Testis (tissue), 3 donors: ENCODE measurements around the gene MCM7. TPM values are rescaled to one million over a fixed set of nuclear protein-coding genes. Genes with fewer than 3 reads are reported as not detected.
A peak's percentile ranks its signal among the peaks of the same experiment; 100 is the strongest.

ENCODE experiments used
- DNase-seq: peaks from one replicate; pipeline ENCODE4 v3.0.0-alpha.2; 2019
- H3K27ac ChIP-seq, 2 donors: fragments of 200-600 bp; sonication (generic); one replicate each; pipeline ENCODE4 v1.5.1; 2019
- H3K27me3 ChIP-seq: fragments of 200-600 bp; sonication (generic); one replicate; pipeline ENCODE4 v1.5.1; 2019
- H3K36me3 ChIP-seq: fragments of 200-600 bp; sonication (generic); one replicate; pipeline ENCODE4 v1.5.1; 2017; ENCODE audit warnings: low read depth; ENCODE audit errors: missing control alignments
- H3K4me1 ChIP-seq: fragments of 200-600 bp; sonication (generic); one replicate; pipeline ENCODE4 v1.5.1; 2019
- H3K4me3 ChIP-seq, 2 donors: fragments of 200-600 bp; sonication (generic); one replicate each; pipeline ENCODE4 v1.5.1; 2017 to 2019
- H3K9me3 ChIP-seq: fragments of 200-600 bp; sonication (generic); one replicate; pipeline ENCODE4 v1.5.1; 2017
- POLR2A ChIP-seq: fragments of 450-650 bp; IDR thresholded peaks from one replicate; pipeline ENCODE4 v1.6.1; 2017; ENCODE audit warnings: antibody characterized with exemption, mild to moderate bottlenecking, moderate library complexity
- WGBS, 2 donors: methylation state at CpG; one replicate each; pipeline ENCODE4 v1.1.5; 2018; 5-methylcytosine and 5-hydroxymethylcytosine counted together
- intact Hi-C: fragments of 100-400 bp; cut with DNase I; formaldehyde crosslinking; loops from one replicate; pipeline ENCODE4 v1.15.1; 2023; ENCODE audit warnings: low total_unique reads
- polyA plus RNA-seq: library from polyadenylated mRNA; stranded (reverse); fragments of 350-450 nt; fragmentation: Illumina TruSeq; extraction: RNeasy Lipid Tissue Mini Kit (QIAGEN cat#74804); gene quantifications from one replicate; pipeline ENCODE4 v1.2.3, GENCODE V29; 2014; ENCODE audit warnings: low read depth, low replicate concordance; ENCODE audit not compliant: insufficient read depth
- total RNA-seq, 2 donors: library from RNA; depleted of rRNA; stranded (reverse); fragments of >200 nt; gene quantifications; one replicate each; pipeline ENCODE4 v1.2.3, GENCODE V29; 2016
- TF ChIP-seq, protein P1 (sequence below), 3 experiments: fragments of 450-650 bp in 2 of 3; fragments of 200-600 bp in 1 of 3; sonication (generic) in 1 of 3; IDR thresholded peaks; one replicate each; pipeline ENCODE4 v1.5.1; 2016 to 2019; ENCODE audit warnings: antibody characterized with exemption in 3 of 3, mild to moderate bottlenecking in 2 of 3, moderate library complexity in 1 of 3

Gene MCM7
- total and polyA plus RNA-seq, 3 donors from 2014 or later = 85.1 to 137 (median 86.5) TPM

DNA sequence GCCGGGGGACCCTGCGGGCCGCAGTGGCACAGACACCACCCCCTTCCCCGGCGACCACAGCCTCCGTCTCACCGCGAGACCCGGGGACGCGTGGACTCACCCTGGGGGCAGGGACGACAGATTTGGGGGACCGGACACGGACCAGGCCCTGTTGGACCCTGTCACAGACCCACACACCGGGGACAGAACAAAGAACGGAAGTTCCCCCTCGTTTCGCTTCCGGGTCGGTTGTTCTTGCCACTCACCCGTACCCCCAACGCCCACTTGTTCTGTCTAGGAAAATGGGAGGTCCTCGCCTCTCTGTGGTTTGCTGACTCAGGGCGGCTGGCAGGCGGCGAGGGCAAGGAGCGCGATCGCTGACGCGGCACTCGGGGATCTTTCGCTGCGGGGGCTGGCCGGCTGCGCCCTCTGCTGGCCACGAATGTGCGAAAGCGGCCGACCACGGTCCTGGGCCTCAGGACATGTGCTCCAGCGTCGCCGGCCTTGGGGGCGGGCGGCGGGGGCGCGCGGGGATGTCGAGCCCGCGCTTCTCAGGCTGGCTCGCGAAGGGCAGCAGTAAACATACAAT lies 19.6 kb downstream of the MCM7 start, which contains the start of gene ZNF3:
Gene ZNF3, minus strand, starts transcription at position 189 of the 568 bp plus-strand sequence. CDS start 4,366 bp downstream, outside the sequence.
- TF ChIP-seq, protein P1, sequence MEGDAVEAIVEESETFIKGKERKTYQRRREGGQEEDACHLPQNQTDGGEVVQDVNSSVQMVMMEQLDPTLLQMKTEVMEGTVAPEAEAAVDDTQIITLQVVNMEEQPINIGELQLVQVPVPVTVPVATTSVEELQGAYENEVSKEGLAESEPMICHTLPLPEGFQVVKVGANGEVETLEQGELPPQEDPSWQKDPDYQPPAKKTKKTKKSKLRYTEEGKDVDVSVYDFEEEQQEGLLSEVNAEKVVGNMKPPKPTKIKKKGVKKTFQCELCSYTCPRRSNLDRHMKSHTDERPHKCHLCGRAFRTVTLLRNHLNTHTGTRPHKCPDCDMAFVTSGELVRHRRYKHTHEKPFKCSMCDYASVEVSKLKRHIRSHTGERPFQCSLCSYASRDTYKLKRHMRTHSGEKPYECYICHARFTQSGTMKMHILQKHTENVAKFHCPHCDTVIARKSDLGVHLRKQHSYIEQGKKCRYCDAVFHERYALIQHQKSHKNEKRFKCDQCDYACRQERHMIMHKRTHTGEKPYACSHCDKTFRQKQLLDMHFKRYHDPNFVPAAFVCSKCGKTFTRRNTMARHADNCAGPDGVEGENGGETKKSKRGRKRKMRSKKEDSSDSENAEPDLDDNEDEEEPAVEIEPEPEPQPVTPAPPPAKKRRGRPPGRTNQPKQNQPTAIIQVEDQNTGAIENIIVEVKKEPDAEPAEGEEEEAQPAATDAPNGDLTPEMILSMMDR (IDR thresholded peaks at IDR 0.05) = peak; percentile 93 to 98 (median 95)
- TF ChIP-seq POLR2A = no peak
- intact Hi-C loops = loop anchor here (10.0 kb wide), 1 partner anchor 87 kb away; no protein-coding TSS in a partner anchor
- 1% methylated on average over 18 to 35 of the region's 55 CpGs for WGBS, 2 donors

GRCh38 chr7:100080907-100081534 lies 20.2 kb downstream of the MCM7 start:
- Histone ChIP-seq H3K4me1 (peaks cover 17% of the 10 kb centered on the region), H3K27ac (peak overlapping the region in 1 of 2 donors; percentile 71), H3K4me3 (peak overlapping the region; percentile 95 to 97), H3K9me3 (no peaks in the 10 kb centered on the region), H3K27me3 (no peaks in the 10 kb centered on the region), H3K36me3 (no peaks in the 10 kb centered on the region)
- WGBS, 2 donors = 0 to 1% methylated on average over 24 to 30 of the region's 34 CpGs
- DNase-seq = no peak
- intact Hi-C loops = loop anchor here (10.0 kb wide), 1 partner anchor 86 kb away; no protein-coding TSS in a partner anchor
- no peak for TF ChIP-seq POLR2A
- TF ChIP-seq, protein P1 (IDR thresholded peaks at IDR 0.05) = no peak

More for the DNA sequence above, 19.6 kb downstream of the MCM7 start, which contains the start of gene ZNF3:
- Histone ChIP-seq H3K4me1 (peaks cover 17% of the 10 kb centered on the region), H3K27me3 (no peaks in the 10 kb centered on the region), H3K9me3 (no peaks in the 10 kb centered on the region), H3K27ac (peak within 1 kb of the TSS in 1 of 2 donors; percentile 71), H3K4me3 (peak within 1 kb of the TSS; percentile 95 to 97), H3K36me3 (no peaks in the 10 kb centered on the region)
- peak; percentile 99 for DNase-seq

DNA sequence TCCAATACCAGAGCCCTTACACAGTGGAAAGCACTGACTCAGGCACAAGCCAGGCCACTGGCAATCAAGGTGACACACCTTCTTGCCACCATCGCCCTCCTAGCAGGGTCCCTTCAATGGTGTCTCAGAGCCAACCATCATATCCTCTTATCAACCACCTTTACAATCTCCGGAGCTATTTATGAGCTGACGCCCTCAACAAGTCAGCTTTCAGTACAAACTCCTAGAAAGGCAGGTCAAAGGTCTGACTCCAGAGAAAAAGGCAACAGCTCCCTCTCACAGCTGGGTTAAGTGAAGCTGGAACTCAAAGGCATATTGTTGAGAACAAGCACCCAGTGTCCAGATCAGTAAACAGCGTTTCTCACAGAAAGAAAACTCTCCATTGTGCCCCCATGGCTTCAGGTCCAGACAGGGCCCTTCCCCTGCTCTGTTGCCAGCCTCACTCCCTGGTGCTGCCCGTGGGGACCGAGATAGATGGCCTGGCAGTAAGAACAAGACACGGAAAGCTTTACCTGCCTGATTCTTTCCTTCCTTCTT lies 22.1 kb downstream of the MCM7 start:
- H3K27ac ChIP-seq = no peak overlapping the region
- TF ChIP-seq, protein P1 (IDR thresholded peaks at IDR 0.05) = no peak
- no peak for TF ChIP-seq POLR2A
- intact Hi-C loops = no loop called here
- no peaks in the 10 kb centered on the region for H3K9me3 ChIP-seq
- no peaks in the 10 kb centered on the region for H3K27me3 ChIP-seq
- no peak for DNase-seq
- H3K4me1 ChIP-seq = peaks cover 13% of the 10 kb centered on the region
- H3K36me3 ChIP-seq = no peaks in the 10 kb centered on the region
- no peak overlapping the region for H3K4me3 ChIP-seq
- 75 to 79% methylated on average over 7 of the region's 7 CpGs for WGBS, 2 donors

DNA sequence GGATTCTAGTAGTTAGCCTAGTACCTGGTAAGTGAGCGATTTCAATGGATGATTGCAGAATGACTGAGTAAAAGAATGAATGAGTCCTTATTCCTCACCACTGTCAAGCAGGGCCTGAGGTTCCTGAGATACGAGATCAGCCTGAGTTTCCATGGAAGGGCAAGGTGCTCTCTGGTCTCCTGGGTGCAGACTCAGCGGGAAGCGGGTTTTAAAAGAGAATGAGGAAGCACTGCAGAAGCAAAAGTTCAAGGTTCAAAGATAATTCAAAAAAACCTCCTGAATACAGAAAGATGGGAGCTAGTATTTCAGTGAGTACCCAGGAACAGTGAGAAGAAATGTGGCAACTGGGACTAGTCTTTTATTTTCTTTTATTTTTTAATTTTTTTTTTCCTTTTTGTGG lies 24.0 kb downstream of the MCM7 start:
- intact Hi-C loops = no loop called here
- Histone ChIP-seq H3K4me3 (no peak overlapping the region), H3K27me3 (no peaks in the 10 kb centered on the region), H3K27ac (no peak overlapping the region), H3K4me1 (peaks cover 9% of the 10 kb centered on the region), H3K36me3 (no peaks in the 10 kb centered on the region), H3K9me3 (no peaks in the 10 kb centered on the region)
- DNase-seq = no peak
- 97 to 99% methylated on average over 4 of the region's 4 CpGs for WGBS, 2 donors
- TF ChIP-seq POLR2A = no peak
- TF ChIP-seq, protein P1 (IDR thresholded peaks at IDR 0.05) = no peak
